GM18499 (cell line): ENCODE results near the gene CEACAM6.

Experiments
- ATAC-seq: cut with Tn5 transposase; IDR thresholded peaks from one replicate; pipeline ENCODE4 v1.9.1; 2021; ENCODE audit warnings: moderate number of reproducible peaks; ENCODE audit not compliant: insufficient read depth, unreplicated experiment

The CEACAM6 gene

DNA sequence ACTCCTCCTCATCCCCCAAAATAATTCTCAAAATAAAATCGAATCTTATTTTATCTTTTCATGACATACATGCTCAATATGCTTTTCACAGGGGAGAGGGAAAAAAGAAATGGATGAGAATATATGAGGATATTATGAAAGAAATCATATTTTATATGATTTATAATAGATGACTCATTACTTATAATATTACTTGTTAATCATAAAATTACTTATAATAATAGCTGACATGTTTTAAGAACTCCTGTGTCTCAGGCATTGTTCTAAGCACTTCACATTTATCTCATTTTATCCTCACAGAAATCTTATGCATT, 38.0 kb downstream of the CEACAM6 start:
- no peak for ATAC-seq

DNA sequence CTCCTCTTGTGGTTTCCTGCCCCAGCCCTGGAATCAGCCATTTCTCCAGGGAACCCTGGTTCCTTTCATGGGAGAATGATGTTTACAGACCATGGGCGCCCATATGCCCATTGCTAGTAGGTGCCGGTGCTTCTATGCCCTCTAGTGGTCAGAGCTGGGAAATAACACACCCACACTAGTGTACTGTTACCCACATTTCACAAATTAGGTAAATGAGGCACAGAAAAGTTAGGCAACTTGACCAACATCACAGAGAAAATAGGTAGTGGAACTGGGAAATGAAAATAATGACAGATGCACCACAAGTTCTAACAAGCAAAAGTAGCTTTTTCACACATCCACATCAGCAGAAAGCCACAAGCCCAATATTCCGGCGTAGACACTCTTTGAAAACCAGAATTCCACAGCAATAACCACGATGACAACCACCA, 39.7 kb downstream of the CEACAM6 start:
- ATAC-seq = no peak

DNA sequence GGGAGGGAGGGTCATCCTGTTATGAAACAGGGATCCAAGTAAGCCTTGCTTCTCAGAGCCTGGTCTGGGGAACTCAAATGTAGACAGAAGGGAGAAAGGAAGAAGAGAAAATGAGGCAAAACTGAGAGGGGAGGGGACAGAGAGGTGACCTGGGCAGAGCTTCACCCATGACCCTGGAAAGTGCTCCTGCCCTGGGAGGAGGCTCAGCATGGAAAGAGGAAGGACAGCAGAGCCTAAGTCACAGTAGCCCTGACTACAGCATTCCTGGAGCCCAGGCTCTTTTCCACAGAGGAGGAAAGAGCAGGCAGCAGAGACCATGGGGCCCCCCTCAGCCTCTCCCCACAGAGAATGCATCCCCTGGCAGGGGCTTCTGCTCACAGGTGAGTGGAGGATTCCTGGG, 41.0 kb downstream of the CEACAM6 start, which contains the start of gene CEACAM3:
CEACAM3 (plus strand) TSS at position 226 of the 400 bp plus-strand sequence; CDS start at position 317, 91 bp downstream.
- no peak for ATAC-seq

DNA sequence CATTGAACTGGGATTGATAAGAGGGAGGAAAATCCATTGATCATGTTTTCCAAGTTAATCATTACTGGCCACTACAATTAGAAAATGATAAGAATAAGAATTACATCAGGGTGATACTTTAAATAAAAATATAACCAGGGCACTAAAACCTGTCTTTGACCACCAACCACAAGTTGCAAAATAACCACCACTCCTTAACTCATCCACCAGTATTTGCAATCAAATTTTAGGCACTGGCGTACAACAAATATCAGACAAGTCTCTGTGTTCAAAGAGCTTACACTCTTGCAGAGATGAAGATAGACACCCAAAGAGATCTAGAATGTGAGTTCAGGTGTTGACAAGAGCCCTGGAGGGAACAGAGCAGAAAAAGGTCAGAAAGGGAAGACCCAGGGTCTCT, 41.6 kb downstream of the CEACAM6 start:
- ATAC-seq = no peak

DNA sequence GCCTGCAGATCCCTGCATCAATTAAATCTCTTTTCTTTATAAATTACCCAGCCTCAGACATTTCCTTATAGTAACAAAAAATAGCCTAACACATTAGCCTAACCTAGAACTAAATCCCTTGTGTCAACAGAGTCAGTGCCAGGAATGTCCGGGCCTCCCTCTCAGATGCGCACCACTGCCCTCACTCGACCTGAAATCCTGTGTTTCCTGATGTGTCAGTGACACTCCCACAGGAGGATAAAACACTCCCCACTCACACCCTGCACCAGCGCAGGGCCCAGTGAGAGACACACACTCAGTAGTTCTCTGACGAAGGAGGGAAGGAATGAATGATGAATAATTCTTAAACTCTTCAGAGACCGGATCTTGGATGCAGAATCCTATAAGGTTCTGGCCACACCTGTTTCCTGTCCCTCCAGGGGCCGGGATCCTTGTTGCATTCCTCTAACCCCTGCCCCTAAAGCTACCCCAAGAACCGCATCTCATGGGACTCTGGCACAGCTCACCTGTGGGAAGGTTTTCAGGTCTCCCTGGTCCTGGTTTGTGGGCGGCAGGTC, 44.2 kb downstream of the CEACAM6 start:
- no peak for ATAC-seq

DNA sequence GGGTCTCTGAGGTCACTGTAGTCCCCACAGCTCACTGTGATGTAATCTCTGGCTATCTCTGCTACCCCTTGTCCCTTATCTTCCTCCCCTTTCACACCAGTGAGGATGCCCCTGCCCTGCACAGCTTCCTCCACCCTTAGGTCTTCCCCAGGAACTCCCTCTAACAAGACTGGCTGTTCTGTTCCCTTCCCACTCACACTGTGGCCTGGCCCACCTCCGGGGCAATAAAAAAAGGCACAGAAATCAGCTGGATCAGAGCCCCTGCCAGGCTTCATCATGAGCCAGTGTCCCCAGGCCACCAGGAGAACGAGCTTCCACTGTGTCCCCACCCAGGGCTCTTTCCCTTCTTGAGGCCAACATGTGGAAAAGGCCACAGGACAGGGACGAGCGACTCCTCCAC, 45.7 kb downstream of the CEACAM6 start:
- no peak for ATAC-seq

DNA sequence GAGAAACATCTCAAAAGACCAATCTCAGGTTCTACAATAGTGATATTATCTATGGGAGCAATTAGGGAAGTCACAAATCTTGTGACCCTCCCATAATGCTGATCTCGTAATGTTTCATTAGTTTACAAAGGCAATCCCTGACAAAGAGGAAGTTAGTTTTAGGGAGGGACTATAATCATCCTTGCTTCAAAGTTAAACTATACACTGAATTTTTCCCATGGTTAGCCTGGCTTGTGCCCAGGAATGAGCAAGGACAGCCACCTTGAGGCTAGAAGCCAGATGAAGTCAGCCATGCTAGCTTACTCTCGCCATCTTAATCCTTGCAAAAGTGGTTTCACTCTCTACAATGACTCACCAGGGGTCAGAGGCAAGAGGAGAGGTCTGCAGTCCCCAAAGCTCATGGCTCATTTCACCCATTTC, 46.5 kb downstream of the CEACAM6 start:
- ATAC-seq = no peak

DNA sequence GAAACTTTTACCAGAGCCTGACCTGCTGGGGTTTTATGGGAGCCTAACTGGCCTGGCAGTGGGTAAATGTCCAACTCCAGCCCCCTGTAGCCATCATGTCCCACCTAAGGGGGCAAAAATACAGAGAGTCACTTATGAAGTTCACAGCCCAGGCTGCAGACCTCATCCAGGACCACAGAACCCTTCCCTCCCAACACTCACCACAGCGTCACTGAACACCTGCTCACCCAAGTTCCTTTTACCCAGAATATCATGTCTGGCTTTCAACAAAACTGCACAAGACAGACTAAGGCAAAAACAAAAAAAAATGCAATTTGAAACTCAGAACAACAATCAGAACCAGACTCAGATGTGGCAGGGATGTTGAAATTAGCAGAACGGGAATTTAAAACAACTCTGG, 47.4 kb downstream of the CEACAM6 start:
- no peak for ATAC-seq

DNA sequence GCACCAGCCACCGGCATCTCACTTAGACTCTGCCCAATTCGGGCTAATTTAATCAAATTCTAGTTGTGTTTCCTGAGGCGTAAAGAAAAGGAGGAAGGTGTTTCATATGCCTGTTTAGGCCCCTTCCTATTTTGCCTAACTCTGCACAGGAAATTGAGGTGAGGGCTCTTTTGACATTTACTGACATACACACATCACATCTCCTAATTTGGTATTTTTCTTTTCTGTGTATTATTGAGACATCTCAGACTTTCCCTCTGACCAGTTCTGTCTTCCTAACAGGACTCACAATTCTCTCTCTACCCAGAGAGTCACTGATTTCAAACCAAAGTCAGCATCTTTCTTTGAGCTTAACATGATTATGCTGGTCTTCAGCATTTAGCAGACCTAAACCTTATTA, 49.0 kb downstream of the CEACAM6 start:
- ATAC-seq = no peak

DNA sequence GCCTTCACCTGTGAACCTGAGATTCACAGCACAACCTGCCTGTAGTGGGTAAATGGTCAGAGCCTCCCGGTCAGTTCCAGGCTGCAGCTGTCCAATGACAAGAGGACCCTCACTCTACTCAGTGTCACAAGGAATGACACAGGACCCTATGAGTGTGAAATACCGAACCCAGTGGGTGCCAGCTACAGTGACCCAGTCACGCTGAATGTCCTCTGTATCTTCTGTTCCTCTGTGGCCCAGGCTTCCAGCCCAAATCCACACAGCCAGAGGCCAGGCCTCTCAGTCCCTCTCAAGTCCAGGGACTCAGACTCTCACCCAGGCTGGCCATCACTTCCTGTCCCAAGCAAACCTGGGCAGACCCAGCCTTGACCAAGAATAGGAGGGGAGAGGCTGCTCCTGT, 51.8 kb downstream of the CEACAM6 start:
- no peak for ATAC-seq

DNA sequence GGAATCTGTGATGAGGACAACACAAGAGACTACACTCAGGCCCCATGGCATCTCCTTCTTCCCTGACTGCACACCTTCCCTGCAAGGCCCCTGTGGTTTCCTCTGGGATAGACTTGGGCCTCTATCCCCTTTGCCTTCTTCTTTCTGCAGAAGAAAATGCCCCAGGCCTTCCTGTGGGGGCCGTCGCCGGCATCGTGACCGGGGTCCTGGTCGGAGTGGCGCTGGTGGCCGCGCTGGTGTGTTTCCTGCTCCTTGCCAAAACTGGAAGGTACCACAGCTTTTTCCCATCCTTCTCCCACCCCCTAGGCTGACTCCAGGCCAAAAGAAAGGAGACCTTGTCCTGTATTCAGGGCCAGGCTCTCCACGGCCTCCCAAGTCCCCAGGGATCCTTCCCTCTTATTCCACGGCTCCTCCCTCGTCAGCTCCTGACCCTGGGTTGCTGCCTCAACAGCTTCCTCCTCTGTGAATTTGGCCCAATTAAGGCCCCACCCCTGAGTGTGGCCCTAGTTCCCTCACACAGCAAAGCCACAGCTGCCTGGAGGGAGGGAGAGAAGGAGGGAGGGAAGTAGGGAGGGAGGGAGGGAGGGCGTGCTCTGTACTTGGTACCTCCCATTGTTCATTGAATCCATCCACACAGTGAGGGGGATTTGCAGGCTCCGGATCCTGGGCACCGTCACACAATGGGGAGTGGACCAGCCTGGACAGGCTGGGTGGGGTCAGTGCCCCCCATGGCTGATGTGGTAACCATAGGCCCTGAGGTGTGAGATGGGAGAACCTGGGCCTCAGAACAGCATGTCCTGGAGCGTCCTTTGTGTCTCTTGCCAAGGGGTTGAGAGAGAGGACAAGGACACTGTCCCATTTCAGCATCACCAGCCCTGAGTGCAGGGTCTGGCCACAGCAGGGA, 53.6 kb downstream of the CEACAM6 start:
- no peak for ATAC-seq

DNA sequence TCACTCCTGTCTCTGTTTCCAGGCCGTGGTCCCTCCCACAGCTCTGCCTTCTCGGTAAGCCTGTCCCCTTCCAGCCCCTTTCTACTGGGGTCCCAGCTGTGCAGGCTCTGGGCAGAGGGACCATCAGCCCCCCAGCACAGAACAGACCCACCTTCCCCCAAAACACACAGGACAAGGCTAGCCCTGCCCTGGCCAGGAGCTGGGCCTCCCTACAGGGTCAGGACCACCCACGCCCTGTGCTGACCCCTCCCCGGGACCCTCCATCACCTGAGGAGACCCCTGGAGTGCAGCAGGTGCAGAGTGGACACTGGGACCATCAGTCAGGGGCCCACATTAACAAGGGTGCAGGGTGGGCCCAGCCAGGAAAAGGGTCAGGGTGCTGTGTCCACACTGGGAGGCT, 55.0 kb downstream of the CEACAM6 start:
- ATAC-seq = no peak

DNA sequence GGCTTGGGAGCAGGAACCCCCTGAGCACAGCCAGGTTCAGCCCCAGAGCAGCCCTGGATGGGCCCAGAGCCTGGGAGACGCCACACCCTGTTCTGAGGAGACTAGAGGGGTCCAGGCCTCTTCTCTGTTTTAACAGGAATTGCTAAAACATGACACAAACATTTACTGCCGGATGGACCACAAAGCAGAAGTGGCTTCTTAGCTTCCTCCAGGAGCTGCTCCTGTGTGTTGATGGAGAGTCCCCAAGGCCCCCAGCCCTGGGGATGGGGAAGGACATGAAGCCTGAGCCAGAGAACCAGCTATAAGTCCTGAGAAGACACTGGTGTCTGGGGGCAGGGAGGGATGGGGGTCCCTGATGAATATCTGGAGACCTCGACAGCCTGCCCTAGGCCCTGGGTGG, 55.7 kb downstream of the CEACAM6 start:
- ATAC-seq = no peak

DNA sequence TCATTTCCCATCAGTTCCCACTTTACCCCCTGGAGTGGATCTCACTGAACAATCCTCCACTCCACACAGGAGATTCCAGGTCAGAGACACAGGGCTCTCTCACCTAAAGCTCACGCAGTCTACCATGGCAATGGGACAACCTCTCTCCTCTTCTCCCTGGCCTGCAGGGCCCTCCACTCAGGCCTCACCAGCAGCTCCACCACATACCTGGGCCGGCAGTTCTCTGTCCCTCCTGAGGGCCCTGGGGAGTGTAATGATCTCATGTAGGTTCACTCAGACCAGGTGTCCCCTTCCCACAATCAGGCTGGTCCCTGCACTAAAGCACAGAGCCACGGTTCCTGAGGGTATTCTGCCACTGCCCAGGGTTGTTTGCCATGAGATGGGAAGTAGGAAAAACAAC, 56.7 kb downstream of the CEACAM6 start:
- ATAC-seq = no peak

DNA sequence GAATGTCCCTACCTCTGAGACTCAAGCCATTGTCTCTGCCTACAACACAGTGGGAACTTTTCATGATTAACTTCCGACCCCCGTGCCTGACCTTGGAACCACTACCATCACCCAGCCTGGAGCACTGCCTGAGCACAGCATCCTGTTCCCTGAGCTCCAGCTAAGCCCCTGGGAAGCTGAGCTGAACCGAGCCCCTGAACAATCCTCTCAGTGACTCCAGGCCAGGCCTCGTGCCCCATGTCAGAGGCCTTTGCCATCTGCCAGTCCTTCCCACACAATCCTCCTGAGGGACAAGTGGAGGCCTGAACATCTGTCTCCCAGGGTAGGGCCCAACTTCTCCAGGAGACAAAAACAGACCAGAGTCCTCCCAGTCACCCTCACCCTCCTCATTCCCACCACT, 58.6 kb downstream of the CEACAM6 start:
- no peak for ATAC-seq

DNA sequence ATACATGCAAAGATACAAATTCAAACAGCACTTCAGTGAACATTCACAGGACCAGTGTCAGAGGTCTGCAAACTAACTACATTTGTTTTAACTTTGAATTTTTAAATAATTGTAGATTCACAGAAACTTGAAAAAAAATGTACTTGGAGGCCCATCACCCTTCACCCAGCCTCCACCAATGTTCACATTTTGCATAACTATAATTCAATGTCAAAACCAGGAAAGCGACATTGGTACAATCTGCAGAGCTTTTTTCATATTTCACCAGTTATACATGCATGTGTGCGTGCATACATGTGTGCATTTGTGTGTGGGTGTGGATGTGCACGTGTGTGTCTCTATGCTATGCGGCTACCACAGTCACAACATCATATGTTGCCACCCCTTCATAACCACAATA, 60.0 kb downstream of the CEACAM6 start:
- ATAC-seq = no peak

DNA sequence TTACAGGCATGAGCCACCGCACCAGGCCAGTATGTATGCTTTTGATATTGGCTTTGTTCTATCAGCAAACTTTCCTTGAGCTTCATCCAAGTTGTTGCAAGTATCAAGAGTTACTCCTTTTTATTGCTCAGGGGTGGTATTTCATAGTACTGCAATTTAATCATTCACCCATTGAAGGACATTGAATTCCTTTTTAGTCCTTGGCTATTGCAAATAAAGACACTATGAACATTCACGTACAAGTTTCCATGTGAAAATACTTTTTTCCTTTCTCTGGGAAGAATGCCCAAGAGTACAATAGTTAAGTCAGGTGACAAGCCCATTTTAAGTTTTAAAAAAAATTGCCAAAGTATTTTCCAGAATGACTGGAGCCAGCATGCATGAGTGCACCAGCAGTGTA, 61.4 kb downstream of the CEACAM6 start:
- no peak for ATAC-seq

DNA sequence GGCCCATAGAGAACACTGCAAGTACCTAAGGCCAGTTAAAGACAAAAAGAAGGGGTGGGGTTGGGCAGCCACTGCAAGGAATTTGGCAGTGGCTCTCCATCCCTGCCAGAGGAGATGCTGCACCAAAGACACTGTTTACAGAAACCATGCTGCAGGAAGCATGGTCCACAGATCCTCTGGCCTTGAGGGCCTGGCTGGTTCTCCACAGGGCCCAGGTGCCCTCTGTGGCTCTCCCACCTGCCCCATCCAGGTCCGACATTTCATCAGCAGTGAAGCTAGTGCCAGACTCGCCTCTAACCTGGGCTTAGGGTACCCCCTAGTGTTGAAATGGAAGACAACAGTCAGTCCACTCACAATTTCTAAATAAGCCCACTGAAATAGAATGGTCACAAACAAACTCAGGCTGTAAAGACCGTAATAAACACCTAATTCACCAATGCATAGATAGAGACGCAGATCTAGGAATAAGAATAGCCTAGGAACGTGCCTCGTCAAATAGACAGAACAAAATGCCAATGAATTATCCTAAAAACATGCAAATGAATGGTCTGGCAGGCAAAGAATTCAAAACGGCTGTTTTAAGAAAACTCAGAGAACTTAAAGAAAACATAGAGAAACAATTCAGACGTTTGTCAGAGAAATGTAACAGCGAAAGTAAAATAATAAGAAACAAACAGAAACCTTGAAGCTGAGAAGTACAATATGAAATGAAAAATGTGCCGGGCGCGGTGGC, 65.8 kb downstream of the CEACAM6 start:
- no peak for ATAC-seq
